Colonic mucosa (tissue), 4 donors: ENCODE results near the gene KLHL13. TPM values are rescaled to one million over a fixed set of nuclear protein-coding genes. Genes with fewer than 3 reads are reported as not detected.
"Not testable (repeated sequence)": the region's sequence is repeated elsewhere in the genome, so short reads cannot be mapped to it uniquely, and the experiment has no call there.

ENCODE experiments used
- DNase-seq: peaks from one replicate; pipeline ENCODE4 v3.0.0-alpha.2; 2020
- H3K27ac ChIP-seq: fragments of 200-600 bp; one replicate; pipeline ENCODE4 v1.8.0; 2021
- H3K27me3 ChIP-seq: fragments of 200-600 bp; one replicate; pipeline ENCODE4 v1.8.0; 2021
- H3K36me3 ChIP-seq: fragments of 200-600 bp; one replicate; pipeline ENCODE4 v1.8.0; 2021
- H3K4me1 ChIP-seq: fragments of 200-600 bp; one replicate; pipeline ENCODE4 v1.8.0; 2021; ENCODE audit warnings: mild to moderate bottlenecking
- H3K4me3 ChIP-seq: fragments of 200-600 bp; one replicate; pipeline ENCODE4 v1.8.0; 2021
- H3K9ac ChIP-seq, 2 donors: one replicate each; pipeline ENCODE4 v1.7.0; 2013; ENCODE audit warnings: control low read depth in 2 of 2, low read depth in 2 of 2, low read length in 2 of 2
- H3K9me3 ChIP-seq: fragments of 200-600 bp; one replicate; pipeline ENCODE4 v1.8.0; 2021
- CTCF ChIP-seq: fragments of 200-600 bp; IDR thresholded peaks from one replicate; pipeline ENCODE4 v1.8.0; 2022; ENCODE audit warnings: antibody characterized with exemption, mild to moderate bottlenecking
- intact Hi-C: fragments of 100-400 bp; cut with DNase I; formaldehyde crosslinking; loops from one replicate; pipeline ENCODE4 v1.14.1; 2022
- total RNA-seq, 2 donors: library from RNA; stranded (reverse); fragmentation: NEBNext Ultra II Directional in 1 of 2; extraction: Animal tissue kit (Norgen Biotek cat#: 25700) in 1 of 2; gene quantifications; one replicate each; pipeline ENCODE4 v1.2.1, GENCODE V29; 2021
- donor health status: healthy.
- donor health status: DM: no; HTN: no; CAD: no.
- donor health status: DM: no; HTN: no; CAD: no.

KLHL13 gene
- total RNA-seq, 2 donors from 2014 or later: 2.7 to 3.0 TPM

GRCh38 chrX:118025226-118025625, 91.4 kb downstream of the KLHL13 start:
- no peak overlapping the region for H3K4me3 ChIP-seq
- no peaks in the 10 kb centered on the region for H3K9me3 ChIP-seq
- no peak overlapping the region for H3K27ac ChIP-seq
- H3K36me3 ChIP-seq: no peaks in the 10 kb centered on the region
- no peak for DNase-seq
- no peak for TF ChIP-seq CTCF
- no peaks in the 10 kb centered on the region for H3K4me1 ChIP-seq
- H3K9ac ChIP-seq: no peak overlapping the region
- intact Hi-C loops: no loop called here
- H3K27me3 ChIP-seq: no peaks in the 10 kb centered on the region

GRCh38 chrX:118024482-118024881, 92.1 kb downstream of the KLHL13 start:
- no peak for TF ChIP-seq CTCF
- intact Hi-C loops: no loop called here
- H3K9ac ChIP-seq: no peak overlapping the region
- no peak overlapping the region for H3K4me3 ChIP-seq
- H3K36me3 ChIP-seq: no peaks in the 10 kb centered on the region
- no peaks in the 10 kb centered on the region for H3K4me1 ChIP-seq
- no peak overlapping the region for H3K27ac ChIP-seq
- H3K9me3 ChIP-seq: no peaks in the 10 kb centered on the region
- H3K27me3 ChIP-seq: no peaks in the 10 kb centered on the region
- DNase-seq: no peak

- no peak for TF ChIP-seq CTCF
- no peaks in the 10 kb centered on the region for H3K27me3 ChIP-seq
- no peak overlapping the region for H3K9ac ChIP-seq
- H3K9me3 ChIP-seq: no peaks in the 10 kb centered on the region
- no peaks in the 10 kb centered on the region for H3K36me3 ChIP-seq
- no peak overlapping the region for H3K27ac ChIP-seq
- DNase-seq: no peak
- intact Hi-C loops: no loop called here
- H3K4me3 ChIP-seq: no peak overlapping the region
- H3K4me1 ChIP-seq: no peaks in the 10 kb centered on the region
Measured at GRCh38 chrX:118022753-118023152, 93.9 kb downstream of the KLHL13 start.

GRCh38 chrX:118016422-118016821, 100.2 kb downstream of the KLHL13 start:
- H3K4me3 ChIP-seq: no peak overlapping the region
- intact Hi-C loops: no loop called here
- TF ChIP-seq CTCF: no peak

GRCh38 chrX:118002417-118002816, 114.2 kb downstream of the KLHL13 start:
- H3K9me3 ChIP-seq, DNase-seq, H3K36me3 ChIP-seq, H3K27ac ChIP-seq, H3K9ac ChIP-seq, intact Hi-C loops, H3K4me3 ChIP-seq, H3K27me3 ChIP-seq, H3K4me1 ChIP-seq: not testable (repeated sequence)

More at GRCh38 chrX:118016422-118016821, 100.2 kb downstream of the KLHL13 start:
- Histone ChIP-seq H3K36me3 (no peaks in the 10 kb centered on the region), H3K4me1 (no peaks in the 10 kb centered on the region), H3K27me3 (no peaks in the 10 kb centered on the region), H3K9ac (no peak overlapping the region), H3K27ac (no peak overlapping the region), H3K9me3 (no peaks in the 10 kb centered on the region)
- DNase-seq: no peak

GRCh38 chrX:118000518-118000917, 116.1 kb downstream of the KLHL13 start:
- Histone ChIP-seq H3K4me3 (no peak overlapping the region), H3K9ac (no peak overlapping the region), H3K27me3 (no peaks in the 10 kb centered on the region), H3K27ac (no peak overlapping the region), H3K9me3 (no peaks in the 10 kb centered on the region), H3K4me1 (no peaks in the 10 kb centered on the region), H3K36me3 (no peaks in the 10 kb centered on the region)
- DNase-seq: no peak
- intact Hi-C loops: no loop called here
- no peak for TF ChIP-seq CTCF
